Esophagus muscularis mucosa (tissue), 4 donors: Measurements from ENCODE around the gene GPR132. TPM values are rescaled to one million over a fixed set of nuclear protein-coding genes. Genes with fewer than 3 reads are reported as not detected.

Experiments
- DNase-seq: peaks from one replicate; pipeline ENCODE4 v3.0.0-alpha.2; 2017; ENCODE audit errors: extremely low spot score
- H3K27ac ChIP-seq, 4 donors: fragments of 200-600 bp; sonication (generic); replicated peaks in 1 of 4; 1 replicate in 3 of 4; 2 replicates in 1 of 4; pipeline ENCODE4 v1.5.1; 2016 to 2019; ENCODE audit warnings: mild to moderate bottlenecking in 1 of 4
- H3K27me3 ChIP-seq, 4 donors: fragments of 200-600 bp; sonication (generic); one replicate each; pipeline versions ENCODE4 v1.5.1 to v1.6.0; 2016 to 2019
- H3K36me3 ChIP-seq, 4 donors: fragments of 200-600 bp; sonication (generic); one replicate each; pipeline ENCODE4 v1.5.1; 2016 to 2019
- H3K4me1 ChIP-seq, 4 donors: fragments of 200-600 bp; sonication (generic); one replicate each; pipeline ENCODE4 v1.5.1; 2016 to 2019
- H3K4me3 ChIP-seq, 4 donors: fragments of 200-600 bp; sonication (generic); 1 replicate in 2 of 4; 2 replicates in 2 of 4; pipeline ENCODE4 v1.5.1; 2016 to 2019; ENCODE audit warnings: mild to moderate bottlenecking in 4 of 4, moderate library complexity in 1 of 4
- H3K9me3 ChIP-seq, 4 donors: fragments of 200-600 bp; sonication (generic); 1 replicate in 3 of 4; 2 replicates in 1 of 4; pipeline ENCODE4 v1.5.1; 2016 to 2019
- CTCF ChIP-seq, 3 experiments: fragments of 200-600 bp in 2 of 3; fragments of 450-650 bp in 1 of 3; sonication (generic) in 2 of 3; IDR thresholded peaks; one replicate each; pipeline ENCODE4 v1.5.1; 2017 to 2019; ENCODE audit warnings: antibody characterized with exemption in 3 of 3, mild to moderate bottlenecking in 2 of 3, moderate library complexity in 1 of 3
- EP300 ChIP-seq: sonication (generic); formaldehyde crosslinking; IDR thresholded peaks from one replicate; pipeline ENCODE4 v1.6.1; 2017; ENCODE audit warnings: antibody characterized with exemption
- POLR2A ChIP-seq: fragments of 450-650 bp; IDR thresholded peaks from one replicate; pipeline ENCODE4 v1.6.1; 2017; ENCODE audit warnings: antibody characterized with exemption, moderate library complexity, mild to moderate bottlenecking, low read depth
- POLR2AphosphoS5 ChIP-seq, 2 donors: sonication (generic); formaldehyde crosslinking; IDR thresholded peaks; one replicate each; pipeline ENCODE4 v1.6.1; 2017; ENCODE audit warnings: antibody characterized with exemption in 2 of 2
- whole genome bisulfite sequencing: methylation state at CpG from one replicate; pipeline ENCODE4 v1.1.5; 2018; 5-methylcytosine and 5-hydroxymethylcytosine counted together
- intact Hi-C: fragments of 100-400 bp; cut with DNase I; formaldehyde crosslinking; loops from one replicate; pipeline ENCODE4 v1.15.1; 2023
- total RNA-seq, 4 donors: library from RNA; depleted of rRNA; stranded (reverse); fragments of >200 nt; gene quantifications; one replicate each; pipeline versions ENCODE4 v1.1.0 to v1.2.1, GENCODE V29; 2016

Gene GPR132
- total RNA-seq, 4 donors from 2014 or later: 1.2 to 8.0 (median 2.1) TPM

DNA sequence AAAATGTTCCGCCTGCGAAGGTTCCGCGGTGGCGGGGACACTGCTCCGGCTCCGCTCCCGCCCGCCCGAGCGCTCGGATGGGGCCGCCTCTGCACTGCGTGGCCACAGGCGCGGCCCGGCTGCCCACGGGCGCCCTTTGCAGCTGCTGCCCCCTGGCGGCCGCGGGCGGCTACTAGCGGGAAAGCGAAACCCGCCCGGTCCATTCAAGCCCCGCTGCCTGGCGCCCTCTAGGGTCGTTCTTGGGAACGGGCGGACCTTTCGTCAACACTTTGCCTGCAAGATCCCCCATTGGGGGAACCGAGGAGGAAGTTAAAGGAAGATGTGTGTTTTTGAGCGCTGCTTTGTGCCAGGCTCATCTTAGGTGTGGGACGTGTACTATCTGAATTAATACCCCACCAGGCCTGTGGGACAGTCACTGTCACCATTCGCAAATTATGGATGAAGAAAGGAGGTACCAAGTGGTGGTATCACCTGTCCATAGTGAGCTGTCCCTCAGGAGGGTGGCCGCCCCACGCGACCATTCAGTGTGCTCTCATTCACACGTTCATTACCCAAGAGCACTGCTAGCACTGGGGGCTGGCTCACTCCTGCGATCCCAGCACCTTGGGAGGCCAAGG is 19.4 kb downstream of the GPR132 start:
- WGBS: 27% methylated on average over 7 of the region's 42 CpGs
- peak; percentile 100 for TF ChIP-seq CTCF (IDR thresholded peaks at IDR 0.05)
- TF ChIP-seq POLR2A: no peak
- TF ChIP-seq EP300: no peak
- peak; percentile 42 to 64 for TF ChIP-seq POLR2AphosphoS5 (IDR thresholded peaks at IDR 0.05)
- peak; percentile 96 for DNase-seq
- Histone ChIP-seq H3K27me3 (peaks cover 0 to 13% (median 0%) of the 10 kb centered on the region in 4 donors), H3K9me3 (no peaks in the 10 kb centered on the region), H3K4me3 (peak overlapping the region in 1 of 4 donors; percentile 7), H3K36me3 (no peaks in the 10 kb centered on the region), H3K27ac (no peak overlapping the region), H3K4me1 (peaks cover 3 to 11% (median 7%) of the 10 kb centered on the region in 4 donors)
- intact Hi-C loops: loop anchor here (1.0 to 5.0 kb wide), 2 partner anchors 70 to 149 kb away; no protein-coding TSS in a partner anchor

DNA sequence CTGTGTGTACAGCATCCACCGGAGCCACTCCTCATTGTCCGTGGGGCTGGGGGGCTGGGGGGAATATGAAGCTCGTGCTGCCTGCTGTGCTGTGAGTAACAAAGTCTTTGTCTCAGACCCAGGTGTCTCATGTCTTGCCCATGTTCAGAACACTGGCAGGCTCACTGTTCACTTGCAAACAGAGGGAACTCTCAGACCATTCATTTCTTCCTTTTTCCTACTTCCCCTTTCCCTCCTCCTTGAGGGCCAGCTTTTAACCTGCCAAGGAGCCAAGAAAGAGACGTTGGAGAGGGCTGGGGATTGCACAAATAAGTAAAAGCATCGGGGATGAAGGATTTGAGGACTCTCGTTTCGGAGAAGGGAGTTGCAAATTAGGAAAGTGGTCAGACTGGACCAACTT is 21.6 kb downstream of the GPR132 start:
- no peak overlapping the region for H3K4me3 ChIP-seq
- no peak overlapping the region for H3K27ac ChIP-seq
- intact Hi-C loops: no loop called here
- H3K27me3 ChIP-seq: peaks cover 0 to 6% (median 0%) of the 10 kb centered on the region in 4 donors
- peaks cover 3 to 18% (median 7%) of the 10 kb centered on the region in 4 donors for H3K4me1 ChIP-seq
- no peaks in the 10 kb centered on the region for H3K36me3 ChIP-seq
- TF ChIP-seq POLR2A: no peak
- no peaks in the 10 kb centered on the region for H3K9me3 ChIP-seq
- 69% methylated on average over 7 of the region's 7 CpGs for WGBS
- no peak for DNase-seq

DNA sequence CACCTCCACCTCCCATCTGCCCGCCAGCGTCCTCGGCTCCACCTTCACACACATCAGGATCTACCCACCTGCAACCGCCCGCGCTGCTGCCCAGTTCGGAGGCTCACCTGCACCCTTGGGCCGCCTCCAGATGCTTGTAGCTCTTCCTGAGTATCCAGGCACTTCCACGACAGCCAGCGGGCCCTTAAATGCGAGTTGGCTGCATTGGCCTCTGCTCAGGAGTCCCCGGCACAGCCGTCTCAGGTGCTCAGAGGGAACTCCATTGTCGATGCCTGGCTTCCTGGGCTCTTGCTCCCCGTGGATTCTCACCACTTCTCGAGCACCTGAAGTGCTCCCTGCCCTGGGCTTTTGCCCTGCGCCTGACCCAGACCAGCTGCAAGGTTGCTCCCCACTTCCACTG is 22.4 kb downstream of the GPR132 start:
- intact Hi-C loops: no loop called here
- 90% methylated on average over 17 of the region's 17 CpGs for WGBS

GRCh38 chr14:105041841-105042765 is 23.1 kb downstream of the GPR132 start:
- no peak for DNase-seq
- Histone ChIP-seq H3K36me3 (no peaks in the 10 kb centered on the region), H3K4me3 (no peak overlapping the region), H3K27me3 (peaks cover 0 to under 1% (median 0%) of the 10 kb centered on the region in 4 donors), H3K4me1 (peaks cover 3 to 19% (median 7%) of the 10 kb centered on the region in 4 donors), H3K9me3 (no peaks in the 10 kb centered on the region), H3K27ac (no peak overlapping the region)
- no peak for TF ChIP-seq CTCF (IDR thresholded peaks at IDR 0.05)
- no peak for TF ChIP-seq EP300
- TF ChIP-seq POLR2A: no peak
- no peak for TF ChIP-seq POLR2AphosphoS5 (IDR thresholded peaks at IDR 0.05)
- intact Hi-C loops: loop anchor here (2.0 kb wide), 1 partner anchor 39 kb away; no protein-coding TSS in a partner anchor
- WGBS: 91% methylated on average over 22 of the region's 28 CpGs

More for the DNA sequence above, 22.4 kb downstream of the GPR132 start:
- Histone ChIP-seq H3K27me3 (peaks cover 0 to 6% (median 0%) of the 10 kb centered on the region in 4 donors), H3K9me3 (no peaks in the 10 kb centered on the region), H3K4me3 (no peak overlapping the region), H3K27ac (no peak overlapping the region), H3K4me1 (peaks cover 3 to 19% (median 7%) of the 10 kb centered on the region in 4 donors), H3K36me3 (no peaks in the 10 kb centered on the region)
- DNase-seq: no peak
- TF ChIP-seq CTCF (IDR thresholded peaks at IDR 0.05): no peak
